Esophagus squamous epithelium (tissue), 5 donors: ENCODE results near the gene TTC21A. TPM values are rescaled to one million over a fixed set of nuclear protein-coding genes. Genes with fewer than 3 reads are reported as not detected.

Source experiments
- DNase-seq: peaks from one replicate; lab custom pipeline; 2025; lab: John Stamatoyannopoulos, UW
- H3K27ac ChIP-seq, 4 donors: fragments of 200-600 bp; sonication (generic); one replicate each; pipeline ENCODE4 v1.5.1; 2016 to 2019; ENCODE audit warnings: mild to moderate bottlenecking in 1 of 4
- H3K27me3 ChIP-seq, 4 donors: fragments of 200-600 bp; sonication (generic); 1 replicate in 3 of 4; 2 replicates in 1 of 4; pipeline versions ENCODE4 v1.5.1 to v1.6.0; 2017 to 2021; ENCODE audit warnings: antibody characterized with exemption in 1 of 4
- H3K36me3 ChIP-seq, 3 donors: fragments of 200-600 bp; sonication (generic); one replicate each; pipeline ENCODE4 v1.5.1; 2016 to 2019
- H3K4me1 ChIP-seq, 3 donors: fragments of 200-600 bp; sonication (generic); one replicate each; pipeline ENCODE4 v1.5.1; 2017 to 2019
- H3K4me3 ChIP-seq, 4 donors: fragments of 200-600 bp; sonication (generic); 1 replicate in 3 of 4; 2 replicates in 1 of 4; pipeline ENCODE4 v1.5.1; 2016 to 2019; ENCODE audit warnings: mild to moderate bottlenecking in 2 of 4, moderate library complexity in 1 of 4
- H3K9me3 ChIP-seq, 3 donors: fragments of 200-600 bp; sonication (generic); one replicate each; pipeline ENCODE4 v1.5.1; 2016 to 2019
- CTCF ChIP-seq, 6 experiments: fragments of 450-650 bp in 4 of 6; fragments of 200-600 bp in 2 of 6; sonication (generic) in 2 of 6; IDR thresholded peaks; one replicate each; pipeline ENCODE4 v1.5.1; 2016 to 2019; ENCODE audit warnings: antibody characterized with exemption in 6 of 6, mild to moderate bottlenecking in 4 of 6, moderate library complexity in 4 of 6
- POLR2A ChIP-seq, 4 donors: fragments of 450-650 bp; IDR thresholded peaks; one replicate each; pipeline ENCODE4 v1.6.1; 2017; ENCODE audit warnings: antibody characterized with exemption in 4 of 4, mild to moderate bottlenecking in 4 of 4, moderate library complexity in 3 of 4
- WGBS, 2 donors: methylation state at CpG; one replicate each; pipeline ENCODE4 v1.1.5; 2018; 5-methylcytosine and 5-hydroxymethylcytosine counted together
- intact Hi-C: fragments of 100-400 bp; cut with DNase I; formaldehyde crosslinking; loops from one replicate; pipeline ENCODE4 v1.15.0; 2022
- total RNA-seq, 4 donors: library from RNA; depleted of rRNA; stranded (reverse); fragments of >200 nt; gene quantifications; one replicate each; pipeline ENCODE4 v1.1.0, GENCODE V29; 2016
- donor health status: DM: yes; HTN: yes; CAD: no.

Gene TTC21A
- total RNA-seq, 4 donors from 2014 or later = 1.6 to 2.9 (median 2.5) TPM

- Histone ChIP-seq H3K4me3 (no peak overlapping the region), H3K4me1 (no peaks in the 10 kb centered on the region), H3K27ac (no peak overlapping the region), H3K36me3 (peaks cover 6 to 91% (median 7%) of the 10 kb centered on the region in 3 donors), H3K27me3 (no peaks in the 10 kb centered on the region), H3K9me3 (no peaks in the 10 kb centered on the region)
- no peak for TF ChIP-seq CTCF (IDR thresholded peaks at IDR 0.05)
- TF ChIP-seq POLR2A (IDR thresholded peaks at IDR 0.05) = no peak
- no peak for DNase-seq
- intact Hi-C loops = no loop called here
Measured at GRCh38 chr3:39079530-39079929, 27.9 kb upstream of the TTC21A start.

- H3K27me3 ChIP-seq = no peaks in the 10 kb centered on the region
- H3K27ac ChIP-seq = no peak overlapping the region
- TF ChIP-seq CTCF (IDR thresholded peaks at IDR 0.05) (no peak), POLR2A (IDR thresholded peaks at IDR 0.05) (no peak)
- H3K9me3 ChIP-seq = no peaks in the 10 kb centered on the region
- no peaks in the 10 kb centered on the region for H3K4me1 ChIP-seq
- no peak for DNase-seq
- no peak overlapping the region for H3K4me3 ChIP-seq
- H3K36me3 ChIP-seq = peaks cover 6 to 91% (median 7%) of the 10 kb centered on the region in 3 donors
- intact Hi-C loops = no loop called here
Measured at GRCh38 chr3:39080026-39080425, 27.5 kb upstream of the TTC21A start.

GRCh38 chr3:39082666-39083313 lies 24.7 kb upstream of the TTC21A start:
- Histone ChIP-seq H3K9me3 (no peaks in the 10 kb centered on the region), H3K27me3 (no peaks in the 10 kb centered on the region), H3K4me3 (no peak overlapping the region), H3K4me1 (no peaks in the 10 kb centered on the region), H3K27ac (no peak overlapping the region), H3K36me3 (peaks cover 0 to 91% (median 4%) of the 10 kb centered on the region in 3 donors)
- intact Hi-C loops = no loop called here
- DNase-seq = no peak
- no peak for TF ChIP-seq POLR2A (IDR thresholded peaks at IDR 0.05)
- no peak for TF ChIP-seq CTCF (IDR thresholded peaks at IDR 0.05)
- WGBS, 2 donors = 98% methylated on average over 4 of the region's 4 CpGs

- TF ChIP-seq CTCF (IDR thresholded peaks at IDR 0.05) = no peak
- no peak for TF ChIP-seq POLR2A (IDR thresholded peaks at IDR 0.05)
- no peak for DNase-seq
- Histone ChIP-seq H3K27me3 (no peaks in the 10 kb centered on the region), H3K4me1 (no peaks in the 10 kb centered on the region), H3K4me3 (no peak overlapping the region), H3K36me3 (peaks cover 0 to 93% (median 12%) of the 10 kb centered on the region in 3 donors), H3K27ac (no peak overlapping the region), H3K9me3 (no peaks in the 10 kb centered on the region)
- intact Hi-C loops = no loop called here
- 84 to 92% methylated on average over 4 of the region's 4 CpGs for WGBS, 2 donors
Measured at GRCh38 chr3:39086144-39086543, 21.3 kb upstream of the TTC21A start.

- intact Hi-C loops = no loop called here
- H3K4me1 ChIP-seq = no peaks in the 10 kb centered on the region
- H3K27me3 ChIP-seq = no peaks in the 10 kb centered on the region
- peaks cover 5 to 95% (median 18%) of the 10 kb centered on the region in 3 donors for H3K36me3 ChIP-seq
- H3K4me3 ChIP-seq = no peak overlapping the region
- H3K9me3 ChIP-seq = no peaks in the 10 kb centered on the region
- WGBS, 2 donors = 88 to 95% methylated on average over 2 to 3 of the region's 3 CpGs
- H3K27ac ChIP-seq = no peak overlapping the region
- TF ChIP-seq CTCF (IDR thresholded peaks at IDR 0.05) (no peak), POLR2A (IDR thresholded peaks at IDR 0.05) (no peak)
- DNase-seq = no peak
Measured at GRCh38 chr3:39088456-39088855, 19.0 kb upstream of the TTC21A start.
